Stimulated activated naive CD8-positive, alpha-beta T cell treated with anti-CD3 and anti-CD28 coated beads, Interleukin-15, Interleukin-2, amounts not matched to agents 100 ng/mL and 50 ng/mL, for 24 hours (primary cell): ENCODE measurements around the gene ALG1.
"Not testable (repeated sequence)": the region's sequence is repeated elsewhere in the genome, so short reads cannot be mapped to it uniquely, and the experiment has no call there.

Source experiments
- H3K27ac Mint-ChIP-seq: one replicate; pipeline ENCODE4 v1.8.0; 2021; ENCODE audit warnings: mild to moderate bottlenecking, mixed read lengths
- H3K27me3 Mint-ChIP-seq: one replicate; pipeline ENCODE4 v1.8.0; 2021; ENCODE audit warnings: mixed read lengths
- H3K36me3 Mint-ChIP-seq: one replicate; pipeline ENCODE4 v1.8.0; 2021; ENCODE audit warnings: low read depth, mixed read lengths
- H3K4me1 Mint-ChIP-seq: one replicate; pipeline ENCODE4 v1.8.0; 2021; ENCODE audit warnings: low read depth, mixed read lengths
- H3K4me3 Mint-ChIP-seq: one replicate; pipeline ENCODE4 v1.8.0; 2021; ENCODE audit warnings: mild to moderate bottlenecking, mixed read lengths
- H3K9me3 Mint-ChIP-seq: one replicate; pipeline ENCODE4 v1.8.0; 2021; ENCODE audit warnings: mixed read lengths

ALG1 gene

DNA sequence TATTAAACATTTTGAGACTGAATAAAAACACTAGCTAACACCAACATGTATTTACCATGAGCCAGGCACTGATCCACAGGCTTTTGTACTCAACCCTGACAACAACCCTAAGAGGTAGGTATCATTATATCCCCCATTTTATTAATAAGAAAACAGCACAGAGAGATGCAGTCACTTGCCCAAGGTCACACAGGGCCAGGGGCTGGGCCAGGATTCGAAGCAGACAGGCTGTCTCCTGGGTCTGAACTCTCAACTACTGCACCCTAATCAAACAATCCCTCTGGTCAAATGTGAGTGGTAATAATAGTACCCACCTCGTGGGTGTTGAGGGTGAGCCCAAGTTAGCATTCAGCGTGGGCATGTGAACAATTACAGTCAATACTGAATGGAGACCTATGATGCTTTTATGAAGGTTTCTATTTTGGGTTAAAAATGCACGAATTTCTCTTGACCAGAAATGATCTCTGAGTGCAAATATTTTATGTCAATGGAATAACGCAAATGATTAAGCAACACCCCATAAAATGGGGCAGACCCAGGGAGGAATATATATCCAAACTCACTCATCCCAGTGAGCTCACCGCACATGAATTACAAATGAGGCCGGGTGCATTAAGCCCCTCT is 24.9 kb downstream of the ALG1 start:
- not testable (repeated sequence) for H3K36me3 Mint-ChIP-seq, H3K9me3 Mint-ChIP-seq, H3K27me3 Mint-ChIP-seq
- Mint-ChIP-seq H3K27ac (peak overlapping the region; percentile 71), H3K4me1 (peaks cover 32% of the 10 kb centered on the region), H3K4me3 (peak overlapping the region; percentile 92)

DNA sequence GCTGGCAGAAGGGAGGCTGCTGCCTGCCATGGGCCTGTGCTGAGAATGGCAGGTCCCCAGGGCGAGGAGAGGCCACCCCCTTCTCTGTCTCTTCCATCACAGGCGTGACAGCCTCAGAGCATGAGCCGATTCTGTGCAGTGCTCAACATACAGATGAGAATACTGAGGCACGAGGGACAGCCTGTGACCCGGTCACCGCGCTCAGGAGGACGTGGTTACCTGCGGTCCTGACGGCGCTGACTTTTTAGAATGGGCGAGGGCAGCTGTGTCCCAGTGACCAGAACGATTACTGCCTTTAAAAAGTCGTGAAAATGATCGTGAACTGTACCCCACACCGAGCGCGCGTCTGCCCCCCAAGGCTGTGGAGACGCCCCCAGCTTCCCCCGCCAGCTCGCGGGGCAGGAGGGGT is 25.4 kb downstream of the ALG1 start:
- peak overlapping the region; percentile 92 for H3K4me3 Mint-ChIP-seq
- H3K4me1 Mint-ChIP-seq = peaks cover 29% of the 10 kb centered on the region
- H3K9me3 Mint-ChIP-seq, H3K27me3 Mint-ChIP-seq, H3K36me3 Mint-ChIP-seq: not testable (repeated sequence)
- peak overlapping the region; percentile 88 for H3K27ac Mint-ChIP-seq

DNA sequence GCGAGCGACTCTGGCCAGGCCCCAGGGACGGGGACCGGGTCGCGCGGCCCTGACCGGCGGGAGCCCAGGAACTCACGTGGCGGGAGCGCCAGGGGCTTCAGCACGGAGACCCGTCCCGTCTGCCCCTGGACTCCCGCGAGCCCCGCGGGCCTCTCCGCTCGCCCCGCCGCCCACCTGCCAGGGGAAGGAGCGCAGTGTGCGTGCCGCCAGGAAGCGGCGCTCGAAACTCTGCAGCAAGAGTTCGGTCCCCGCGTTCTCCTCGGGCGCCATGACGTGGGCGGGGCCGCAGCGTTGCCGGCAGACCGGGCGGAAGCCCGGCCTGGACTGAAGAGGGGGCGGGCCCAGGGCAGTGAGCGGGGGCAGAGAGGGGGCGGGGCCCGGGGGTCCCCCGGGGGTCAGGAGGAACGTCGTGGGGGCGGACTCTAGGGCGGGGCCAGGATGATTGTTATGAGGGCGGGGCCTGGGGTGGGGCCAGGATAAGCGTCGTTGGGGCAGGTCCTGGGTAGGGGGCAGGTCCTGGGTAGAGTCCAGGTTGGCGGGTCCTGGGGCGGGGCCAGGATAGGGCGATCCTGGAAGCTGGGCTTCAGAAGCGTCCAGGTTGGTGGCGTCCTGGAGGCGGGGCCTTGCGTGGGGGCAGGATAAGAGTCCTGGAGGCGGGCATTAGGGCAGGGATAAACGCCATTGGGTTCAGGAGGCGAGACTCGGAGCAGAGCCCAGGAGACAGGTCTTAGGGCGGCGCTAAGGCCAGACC is 26.0 kb downstream of the ALG1 start, which contains the start of gene EEF2KMT:
EEF2KMT (minus strand) TSS at position 326 of the 751 bp plus-strand sequence; CDS start at position 270, 56 bp downstream.
- H3K27me3 Mint-ChIP-seq, H3K9me3 Mint-ChIP-seq, H3K36me3 Mint-ChIP-seq: not testable (repeated sequence)
- H3K27ac Mint-ChIP-seq = peak within 1 kb of the TSS; percentile 88
- H3K4me3 Mint-ChIP-seq = peak within 1 kb of the TSS; percentile 92
- peaks cover 25% of the 10 kb centered on the region for H3K4me1 Mint-ChIP-seq

DNA sequence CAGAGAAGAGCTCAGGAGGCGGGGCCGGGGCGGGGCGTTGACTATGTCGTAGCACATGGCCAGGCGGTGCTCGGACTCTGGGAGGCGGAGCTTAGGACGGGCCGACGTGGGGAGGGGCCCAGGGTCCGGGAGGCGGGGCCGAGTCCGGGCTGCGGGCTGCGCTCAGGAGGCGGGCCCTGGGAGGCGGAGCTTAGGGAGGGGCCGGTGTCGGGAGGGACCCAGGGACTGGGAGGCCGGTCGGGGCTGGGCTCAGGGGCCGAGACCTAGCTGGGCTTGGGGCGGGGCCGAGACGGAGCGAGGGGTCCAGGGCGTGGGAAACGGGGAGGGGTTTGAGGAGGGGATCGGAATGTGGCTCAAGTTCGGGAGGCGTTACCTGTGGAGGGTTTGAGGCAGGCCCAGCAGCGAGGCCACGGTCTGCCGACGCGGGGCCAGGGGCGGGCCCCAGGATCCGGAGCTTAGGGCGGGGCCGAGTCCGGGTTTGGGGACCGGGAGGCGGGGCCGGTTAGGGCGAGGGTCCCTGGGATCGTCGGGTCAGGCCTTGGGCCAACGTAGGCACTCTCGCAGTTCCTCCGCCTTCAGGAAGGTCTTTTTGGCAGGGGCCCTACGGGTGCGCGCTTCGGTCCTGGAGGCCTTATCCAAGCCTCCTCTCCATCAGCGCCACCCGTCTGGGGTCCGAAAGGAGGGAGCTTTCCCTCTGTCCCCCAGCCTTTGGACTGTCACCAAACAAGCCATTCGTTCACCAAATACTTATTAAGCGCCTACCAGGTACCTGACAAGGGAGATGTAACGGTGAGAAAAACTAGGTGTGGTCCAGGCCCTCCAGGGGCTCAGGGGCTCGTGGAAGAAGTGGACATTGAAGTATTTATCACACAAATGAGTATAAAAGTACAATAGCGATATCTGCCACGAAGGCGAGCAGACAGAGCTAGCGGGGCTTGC is 26.8 kb downstream of the ALG1 start:
- Mint-ChIP-seq H3K4me1 (peaks cover 25% of the 10 kb centered on the region), H3K27ac (peak overlapping the region; percentile 82), H3K4me3 (peak overlapping the region; percentile 92)
- H3K9me3 Mint-ChIP-seq, H3K27me3 Mint-ChIP-seq, H3K36me3 Mint-ChIP-seq: not testable (repeated sequence)

DNA sequence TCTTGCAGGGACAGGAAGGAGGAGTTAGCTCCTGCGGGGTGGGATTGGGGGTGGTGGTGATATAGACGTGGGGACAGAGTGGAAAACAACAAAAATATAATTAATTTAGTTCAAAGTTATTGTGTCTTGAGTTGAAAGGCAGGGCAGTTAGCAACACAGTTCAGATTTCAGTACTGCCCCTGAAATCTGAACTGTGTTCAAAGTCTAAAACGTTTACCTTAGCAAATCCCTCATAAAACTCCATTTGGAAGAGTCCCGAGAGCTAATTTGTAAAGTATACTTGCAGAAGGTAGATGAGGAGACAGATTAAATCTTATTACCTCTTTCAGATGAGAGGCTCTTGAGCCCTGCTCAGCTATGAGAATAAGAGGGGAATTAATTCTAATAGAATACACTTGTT is 27.5 kb downstream of the ALG1 start:
- Mint-ChIP-seq H3K4me1 (peaks cover 25% of the 10 kb centered on the region), H3K4me3 (peak overlapping the region; percentile 74)
- not testable (repeated sequence) for H3K9me3 Mint-ChIP-seq, H3K27me3 Mint-ChIP-seq, H3K27ac Mint-ChIP-seq, H3K36me3 Mint-ChIP-seq

DNA sequence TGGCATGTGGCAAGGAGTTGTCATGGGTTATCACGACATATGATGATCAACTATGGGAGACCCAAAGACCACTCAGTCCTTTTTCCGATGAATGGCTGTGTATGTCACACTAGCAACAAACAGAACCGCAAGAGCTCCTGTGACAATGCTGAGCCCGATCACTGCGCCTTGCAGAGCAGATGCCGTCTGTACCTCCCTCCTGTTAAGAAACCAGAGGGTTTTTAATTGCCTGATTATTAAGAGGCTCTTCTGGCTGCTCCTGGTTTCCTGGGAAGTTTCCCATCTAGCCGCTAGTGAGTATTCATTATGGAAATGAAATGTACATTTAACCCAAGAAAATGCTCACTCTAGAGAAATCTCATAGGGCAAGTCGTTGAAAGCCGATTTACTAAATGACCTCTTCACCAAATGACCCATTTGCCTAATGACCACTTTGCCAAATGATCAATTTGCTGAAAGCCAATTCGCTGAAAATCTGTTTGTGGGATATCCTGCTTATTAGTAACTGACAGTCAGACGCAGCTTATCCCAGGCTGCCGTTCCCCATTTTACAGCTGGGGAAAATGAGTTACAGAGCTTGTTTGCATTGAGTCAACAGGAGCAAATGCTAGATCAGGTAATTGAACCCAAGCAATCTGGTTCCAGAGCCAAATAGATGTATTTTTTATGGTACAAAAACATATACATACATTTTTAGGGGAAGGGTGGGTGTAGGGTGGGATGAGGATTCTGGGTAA is 31.8 kb downstream of the ALG1 start:
- H3K36me3 Mint-ChIP-seq, H3K4me1 Mint-ChIP-seq, H3K4me3 Mint-ChIP-seq, H3K9me3 Mint-ChIP-seq, H3K27ac Mint-ChIP-seq, H3K27me3 Mint-ChIP-seq: not testable (repeated sequence)

DNA sequence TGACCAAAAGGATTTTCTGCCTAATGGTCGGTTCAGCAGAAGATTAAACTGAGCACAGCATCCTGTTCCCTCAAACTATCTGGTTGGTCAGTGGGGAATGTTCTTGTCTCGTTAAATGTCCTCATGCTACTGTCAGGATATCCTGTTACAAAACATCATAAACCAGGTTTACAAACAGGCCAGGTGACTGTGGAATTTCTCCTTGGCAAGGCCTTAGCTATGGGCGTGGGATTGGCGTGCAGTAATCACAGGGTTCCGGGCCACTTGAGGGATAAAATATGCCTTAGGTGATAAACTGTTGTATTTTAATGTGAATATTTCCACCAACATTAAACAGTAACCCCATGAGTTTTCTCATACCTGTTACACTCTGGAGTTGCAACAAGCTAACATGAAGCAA is 33.4 kb downstream of the ALG1 start:
- not testable (repeated sequence) for H3K27me3 Mint-ChIP-seq, H3K9me3 Mint-ChIP-seq, H3K4me1 Mint-ChIP-seq, H3K27ac Mint-ChIP-seq, H3K36me3 Mint-ChIP-seq, H3K4me3 Mint-ChIP-seq

DNA sequence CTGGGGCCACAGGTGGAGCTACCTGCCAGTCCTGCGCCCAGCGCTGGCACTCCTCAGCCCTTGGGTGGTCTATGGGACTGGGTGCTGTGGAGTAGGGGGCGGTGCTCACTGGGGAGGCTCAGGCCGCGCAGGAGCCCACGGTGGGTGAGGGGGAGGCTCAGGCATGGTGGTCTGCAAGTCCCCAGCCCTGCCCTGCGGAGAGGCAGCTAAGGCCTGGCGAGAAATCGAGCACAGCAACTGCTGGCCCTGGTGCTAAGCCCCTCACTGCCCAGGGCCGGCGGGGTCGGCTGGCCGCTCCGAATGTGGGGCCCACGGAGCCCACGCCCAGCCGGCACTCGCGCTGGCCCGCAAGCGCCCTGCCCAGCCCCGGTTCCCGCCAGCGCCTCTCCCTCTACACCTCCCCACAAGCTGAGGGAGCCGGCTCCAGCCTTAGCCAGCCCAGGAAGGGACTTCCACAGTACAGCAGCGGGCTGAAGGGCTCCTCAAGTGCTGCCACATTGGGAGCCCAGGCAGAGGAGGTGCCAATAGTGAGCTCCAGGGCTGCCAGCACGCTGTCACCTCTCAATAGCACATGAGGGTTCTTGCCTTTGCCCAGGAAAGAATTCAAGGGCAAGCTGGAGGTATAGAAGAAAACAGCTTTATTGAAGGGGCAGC is 37.0 kb downstream of the ALG1 start:
- Mint-ChIP-seq H3K27ac (no peak overlapping the region), H3K4me3 (no peak overlapping the region), H3K36me3 (no peaks in the 10 kb centered on the region), H3K27me3 (peaks cover 12% of the 10 kb centered on the region), H3K4me1 (no peaks in the 10 kb centered on the region), H3K9me3 (no peaks in the 10 kb centered on the region)

DNA sequence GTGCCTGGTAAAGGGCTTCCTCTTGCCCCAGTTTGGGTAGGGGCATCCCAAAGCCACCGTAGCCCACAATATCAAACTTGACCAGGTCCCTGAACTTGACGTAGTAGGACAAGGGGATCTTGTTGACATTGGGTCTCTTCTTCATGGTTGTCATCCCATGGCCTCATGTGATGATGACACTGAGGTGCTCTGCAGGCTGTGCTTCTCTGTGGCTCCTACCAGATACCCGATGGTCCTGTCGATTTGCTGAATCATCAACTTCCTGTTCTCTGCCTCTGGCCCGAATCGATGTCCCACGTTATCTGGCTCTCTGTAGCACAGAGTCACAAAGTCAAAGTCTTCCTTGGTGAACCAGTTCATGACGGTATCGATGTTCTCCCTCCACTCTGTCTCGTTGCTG is 39.3 kb downstream of the ALG1 start:
- H3K36me3 Mint-ChIP-seq, H3K4me3 Mint-ChIP-seq, H3K9me3 Mint-ChIP-seq, H3K4me1 Mint-ChIP-seq, H3K27ac Mint-ChIP-seq: not testable (repeated sequence)
- H3K27me3 Mint-ChIP-seq = peaks cover 14% of the 10 kb centered on the region

DNA sequence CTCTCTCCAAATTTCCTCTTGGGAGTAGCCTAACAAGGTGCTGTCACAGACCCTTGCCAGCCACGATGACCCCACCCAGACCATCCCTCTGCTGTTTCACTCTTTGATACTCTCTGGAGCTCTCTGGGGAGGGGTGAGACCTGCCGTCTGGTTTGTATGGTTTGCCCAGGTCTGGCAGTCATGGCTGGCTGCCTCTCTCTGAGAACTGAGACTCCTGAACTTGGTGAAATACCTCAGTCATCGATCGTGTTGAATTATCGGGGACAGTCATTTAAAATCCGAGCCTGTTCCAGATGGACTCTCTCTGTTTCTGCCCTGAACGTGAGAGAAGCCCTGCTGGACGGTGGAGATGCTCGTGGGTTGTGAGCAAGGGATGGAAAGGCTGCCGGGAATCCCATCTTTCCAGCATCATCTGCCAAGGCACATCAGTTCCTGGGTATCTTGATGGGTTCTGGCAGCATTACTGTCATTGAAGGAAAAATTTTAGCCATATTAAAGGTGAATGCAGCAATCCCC is 45.2 kb downstream of the ALG1 start:
- H3K9me3 Mint-ChIP-seq, H3K4me1 Mint-ChIP-seq, H3K4me3 Mint-ChIP-seq, H3K36me3 Mint-ChIP-seq, H3K27ac Mint-ChIP-seq: not testable (repeated sequence)
- peaks cover 41% of the 10 kb centered on the region for H3K27me3 Mint-ChIP-seq

DNA sequence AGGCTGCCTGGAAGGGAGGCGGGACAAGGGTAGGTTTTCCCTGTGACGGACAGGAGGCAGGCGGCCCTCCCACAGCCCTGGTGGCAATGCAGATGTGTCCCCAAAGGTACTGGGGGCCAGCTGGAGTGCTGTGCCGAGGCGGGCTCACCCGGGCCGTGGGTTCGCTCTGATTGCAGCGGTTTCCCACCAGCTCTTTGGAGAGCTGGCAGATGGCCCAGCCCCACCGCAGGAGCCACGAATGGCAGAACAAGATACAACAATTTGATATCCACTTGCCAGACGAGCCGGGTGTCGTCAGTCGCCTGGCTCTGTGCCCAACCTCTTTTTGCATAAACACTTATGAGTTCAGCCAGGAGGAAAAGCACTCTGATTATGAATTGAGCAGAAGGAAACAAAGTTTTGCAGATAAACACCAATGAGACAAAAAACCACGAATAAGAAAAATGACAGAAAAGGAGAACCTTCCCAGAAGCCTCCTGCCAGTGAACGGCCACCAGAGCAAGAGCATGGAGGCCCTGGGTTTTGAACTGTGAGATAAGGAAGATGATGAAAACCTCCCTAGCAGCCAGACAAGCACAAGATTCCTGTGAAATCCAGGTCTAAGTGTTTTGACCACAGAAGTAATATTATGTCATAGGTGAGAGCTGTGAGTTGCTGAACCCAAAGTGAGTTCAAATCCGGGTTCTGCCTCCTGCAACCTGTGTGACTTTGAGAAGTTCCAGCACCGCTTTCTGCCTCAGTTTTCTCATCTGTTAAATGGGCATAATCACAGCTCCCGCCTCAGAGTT is 45.9 kb downstream of the ALG1 start:
- not testable (repeated sequence) for H3K4me3 Mint-ChIP-seq

DNA sequence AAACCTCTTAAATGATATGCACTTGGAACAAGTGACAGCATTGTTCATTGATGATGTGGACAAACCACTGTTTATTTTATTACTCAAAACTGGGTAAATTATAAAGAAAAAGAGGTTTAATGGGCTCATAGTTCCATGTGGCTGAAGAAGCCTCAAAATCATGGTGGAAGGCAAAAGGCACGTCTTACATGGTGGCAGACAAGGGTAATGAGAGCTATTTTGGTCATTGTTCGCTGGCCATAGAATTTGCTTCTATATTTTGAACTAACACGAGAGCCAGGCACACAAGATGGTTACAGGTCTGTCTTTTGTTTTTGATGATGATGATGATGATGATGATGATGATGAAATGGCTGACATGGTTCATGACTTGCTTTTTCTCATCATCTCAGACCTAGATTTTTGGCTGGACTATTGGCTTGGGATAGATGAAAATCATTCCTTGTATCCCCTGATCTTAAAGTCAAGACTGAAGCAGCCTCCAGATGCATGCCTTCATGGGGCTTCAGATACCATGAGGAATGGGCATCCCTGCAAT is 59.9 kb downstream of the ALG1 start:
- not testable (repeated sequence) for H3K27ac Mint-ChIP-seq, H3K4me3 Mint-ChIP-seq, H3K4me1 Mint-ChIP-seq, H3K9me3 Mint-ChIP-seq, H3K36me3 Mint-ChIP-seq
- H3K27me3 Mint-ChIP-seq = peaks cover 31% of the 10 kb centered on the region

More for the DNA sequence above, 45.9 kb downstream of the ALG1 start:
- H3K9me3 Mint-ChIP-seq, H3K4me1 Mint-ChIP-seq, H3K36me3 Mint-ChIP-seq, H3K27ac Mint-ChIP-seq: not testable (repeated sequence)
- H3K27me3 Mint-ChIP-seq = peaks cover 41% of the 10 kb centered on the region

DNA sequence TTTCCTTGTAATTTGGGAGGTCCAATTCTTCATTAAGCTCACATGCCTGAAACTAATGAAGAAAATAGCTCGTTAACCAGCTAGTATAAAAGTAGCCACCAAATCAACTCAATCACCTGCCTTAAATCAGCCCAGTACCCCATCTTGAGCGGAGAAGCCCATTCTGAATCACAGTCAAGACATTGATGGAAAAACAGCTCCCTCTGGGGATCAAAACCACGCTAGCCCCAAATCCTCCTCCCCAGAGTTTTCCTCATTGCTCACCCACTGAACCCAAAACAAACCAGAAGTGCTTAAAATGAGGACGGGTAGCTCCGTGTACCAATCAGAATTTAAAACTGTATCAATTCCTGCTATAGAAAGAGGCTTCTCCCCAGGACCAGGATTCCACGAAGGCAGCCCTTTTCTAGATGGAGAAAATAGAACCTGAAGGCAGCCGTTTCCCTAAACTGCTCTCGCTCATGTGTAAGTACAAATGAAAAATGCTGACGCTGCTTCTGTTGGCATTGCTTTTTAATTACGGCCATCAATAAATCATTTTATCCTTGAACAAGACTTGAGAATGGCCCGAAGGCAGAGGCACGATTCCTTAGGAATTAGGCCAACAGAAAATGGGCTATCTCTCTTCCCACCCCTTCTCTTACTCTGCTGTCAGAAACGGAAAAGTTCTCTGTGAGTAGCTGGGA is 61.4 kb downstream of the ALG1 start:
- not testable (repeated sequence) for H3K36me3 Mint-ChIP-seq, H3K9me3 Mint-ChIP-seq, H3K4me3 Mint-ChIP-seq, H3K4me1 Mint-ChIP-seq, H3K27ac Mint-ChIP-seq
- H3K27me3 Mint-ChIP-seq = peaks cover 33% of the 10 kb centered on the region
